ENCODE results near the gene SP2.

DNA sequence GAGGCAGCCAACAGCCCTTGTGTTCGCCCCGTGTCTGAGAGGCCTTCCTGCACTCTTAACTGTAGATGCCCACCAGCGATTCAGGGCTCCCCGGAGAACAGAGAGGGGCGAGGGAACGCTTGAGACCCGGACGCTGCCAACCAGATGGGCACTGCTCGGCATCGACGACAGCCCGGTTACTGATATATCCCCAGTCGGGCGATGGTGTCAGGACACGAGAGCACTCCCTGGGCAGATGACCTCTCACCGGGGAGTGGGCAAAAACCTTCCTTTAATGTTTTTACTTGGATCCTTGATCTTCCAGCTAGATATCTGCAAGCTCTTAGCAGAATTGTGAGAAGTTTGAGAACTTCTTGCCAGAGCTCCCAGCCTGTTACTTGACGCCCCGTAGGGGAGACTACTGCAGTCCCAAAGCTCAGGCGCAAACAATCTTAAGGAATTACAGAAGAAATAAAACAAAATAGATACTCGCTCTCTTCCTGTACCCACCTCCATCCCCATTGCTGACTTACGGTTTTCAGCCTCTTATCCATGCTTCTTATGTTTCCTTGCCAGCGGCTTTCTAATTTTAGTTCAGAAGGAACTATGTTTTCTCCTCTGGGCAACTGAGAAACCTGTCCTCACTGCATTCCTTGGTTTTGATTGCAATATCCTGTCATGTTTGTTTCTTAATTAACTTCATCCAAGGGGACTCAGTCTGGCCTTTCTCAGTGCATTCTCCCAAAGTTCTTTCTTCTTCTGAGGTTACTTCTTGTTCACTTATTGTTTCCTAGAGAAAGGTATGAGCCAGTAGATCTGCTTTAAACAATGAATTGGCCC lies 845 bp downstream of the SP2 start:
- no peak for TF ChIP-seq TAF1 (IDR thresholded peaks at IDR 0.05; ENCODE audit: low read depth, low read length)
- no peak for TF ChIP-seq POLR2A (IDR thresholded peaks at IDR 0.05; ENCODE audit: low read depth, low read length)
- no peak for TF ChIP-seq POLR2AphosphoS5 (IDR thresholded peaks at IDR 0.05; ENCODE audit: low read depth, low read length)
- TF ChIP-seq POU2F2 (IDR thresholded peaks at IDR 0.05; ENCODE audit: low read depth, low read length) = no peak

Measured in GM12891 (cell line).